IMR-90 (cell line): ENCODE data around the gene HYAL3. TPM values are rescaled to one million over a fixed set of nuclear protein-coding genes. Genes with fewer than 3 reads are reported as not detected.

ENCODE experiments used
- ATAC-seq: fragments of 200-7000 bp; cut with Tn5 transposase; 2 replicates; pipeline ENCODE4 v1.9.1; 2020; ENCODE audit warnings: low read depth, mild to moderate bottlenecking, moderate library complexity
- BruUV-seq: library from RNA; stranded (reverse); fragments of 400-500 nt; replicated peaks from 2 replicates; lab custom pipeline; 2021; lab: Mats Ljungman, UMichigan
- CTCF ChIA-PET: fragments of 300-600 bp; formaldehyde crosslinking; extraction: SDS; loops from one replicate; lab custom pipeline; 2021; ENCODE audit warnings: antibody characterized with exemption; lab: Yijun Ruan, JAX
- POLR2A ChIA-PET: fragments of 300-600 bp; sonication (Branson Sonifier 250); formaldehyde crosslinking; loops from one replicate; lab custom pipeline; 2022; ENCODE audit warnings: antibody characterized with exemption; ENCODE audit not compliant: unreplicated experiment; lab: Charles Lee
- DNase-seq: peaks from one replicate; pipeline ENCODE4 v3.0.0; 2013
- H2AFZ ChIP-seq: replicated peaks from 2 replicates; pipeline ENCODE3; 2013; ENCODE audit warnings: low read length, mild to moderate bottlenecking; ENCODE audit not compliant: poor library complexity
- H2AK5ac ChIP-seq: 2 replicates; pipeline ENCODE4 v1.6.1; 2013; ENCODE audit warnings: low read depth, low read length, inconsistent platforms
- H2AK9ac ChIP-seq: replicated peaks from 2 replicates; pipeline ENCODE3; 2013; ENCODE audit warnings: mild to moderate bottlenecking, low read depth, low read length, moderate library complexity; ENCODE audit not compliant: poor library complexity
- H2BK120ac ChIP-seq: 2 replicates; pipeline ENCODE4 v1.6.1; 2013; ENCODE audit warnings: low read depth, low read length, inconsistent platforms
- H2BK15ac ChIP-seq: 3 replicates; pipeline ENCODE4 v1.6.1; 2013; ENCODE audit warnings: low read depth, low read length, inconsistent platforms
- H2BK20ac ChIP-seq: 2 replicates; pipeline ENCODE4 v1.6.1; 2013; ENCODE audit warnings: low read depth, mild to moderate bottlenecking, inconsistent platforms, low read length, moderate library complexity
- H2BK5ac ChIP-seq: 2 replicates; pipeline ENCODE4 v1.6.1; 2013; ENCODE audit warnings: mild to moderate bottlenecking, low read depth, low read length, inconsistent platforms; ENCODE audit not compliant: poor library complexity, severe bottlenecking
- H3K14ac ChIP-seq: replicated peaks from 2 replicates; pipeline ENCODE4 v1.6.1; 2013; ENCODE audit warnings: low read depth, low read length, inconsistent platforms
- H3K18ac ChIP-seq: 2 replicates; pipeline ENCODE4 v1.6.1; 2013; ENCODE audit warnings: low read depth, low read length, control low read depth
- H3K23ac ChIP-seq: 2 replicates; pipeline ENCODE4 v1.6.1; 2013; ENCODE audit warnings: low read depth, low read length, inconsistent platforms
- H3K27ac ChIP-seq: 2 replicates; pipeline ENCODE4 v1.5.1; 2013; ENCODE audit warnings: mild to moderate bottlenecking, control low read depth, low read length; ENCODE audit not compliant: insufficient read depth
- H3K27me3 ChIP-seq: 2 replicates; pipeline ENCODE4 v1.6.1; 2013; ENCODE audit warnings: low read length; ENCODE audit not compliant: control insufficient read depth, insufficient read depth
- H3K36me3 ChIP-seq: 2 replicates; pipeline ENCODE4 v1.6.1; 2013; ENCODE audit warnings: low read length, mixed read lengths; ENCODE audit not compliant: control insufficient read depth, insufficient read depth
- H3K4ac ChIP-seq: 2 replicates; pipeline ENCODE4 v1.6.1; 2013; ENCODE audit warnings: low read depth, low read length, inconsistent platforms
- H3K4me1 ChIP-seq: 2 replicates; pipeline ENCODE4 v1.6.1; 2013; ENCODE audit warnings: low read length, mixed read lengths; ENCODE audit not compliant: control insufficient read depth, insufficient read depth
- H3K4me2 ChIP-seq: 2 replicates; pipeline ENCODE4 v1.6.1; 2013; ENCODE audit warnings: low read depth, mild to moderate bottlenecking, control low read depth, low read length, moderate library complexity
- H3K4me3 ChIP-seq: 2 replicates; pipeline ENCODE4 v1.5.1; 2013; ENCODE audit warnings: low read depth, mild to moderate bottlenecking, control low read depth, low read length, moderate library complexity; ENCODE audit not compliant: insufficient read depth
- H3K56ac ChIP-seq: 2 replicates; pipeline ENCODE4 v1.6.1; 2013; ENCODE audit warnings: low read length, inconsistent platforms; ENCODE audit not compliant: insufficient read depth; ENCODE audit errors: extremely low read depth
- H3K79me1 ChIP-seq, 2 experiments: 2 replicates each; pipeline ENCODE4 v1.6.1; 2013; ENCODE audit warnings: low read length in 2 of 2, inconsistent platforms in 1 of 2, low read depth in 1 of 2
- H3K9ac ChIP-seq: 2 replicates; pipeline ENCODE4 v1.6.1; 2013; ENCODE audit warnings: low read depth, low read length, control low read depth
- H3K9me1 ChIP-seq: 2 replicates; pipeline ENCODE4 v1.6.1; 2013; ENCODE audit warnings: low read length, inconsistent platforms; ENCODE audit not compliant: insufficient read depth
- H3K9me3 ChIP-seq: 2 replicates; pipeline ENCODE4 v1.6.1; 2013; ENCODE audit warnings: low read length; ENCODE audit not compliant: control insufficient read depth, insufficient read depth
- H4K20me1 ChIP-seq: 2 replicates; pipeline ENCODE4 v1.6.1; 2013; ENCODE audit warnings: low read length, inconsistent platforms; ENCODE audit not compliant: insufficient read depth
- H4K5ac ChIP-seq: 2 replicates; pipeline ENCODE4 v1.6.1; 2013; ENCODE audit warnings: mild to moderate bottlenecking, low read depth, low read length, control low read depth
- H4K8ac ChIP-seq, 2 experiments: 2 replicates each; pipeline ENCODE4 v1.6.1; 2013; ENCODE audit warnings: low read depth in 2 of 2, low read length in 2 of 2, control low read depth in 1 of 2, inconsistent platforms in 1 of 2
- H4K91ac ChIP-seq: 2 replicates; pipeline ENCODE4 v1.6.1; 2013; ENCODE audit warnings: low read depth, low read length, inconsistent platforms; ENCODE audit not compliant: insufficient read depth
- CEBPB ChIP-seq: IDR thresholded peaks from 2 replicates; pipeline ENCODE4 v1.6.1; 2012; ENCODE audit warnings: low read depth, low read length, improper control_type of control experiment
- MAZ ChIP-seq: IDR thresholded peaks from 2 replicates; pipeline ENCODE4 v1.6.1; 2012; ENCODE audit warnings: low read depth, mild to moderate bottlenecking, low read length, improper control_type of control experiment, moderate library complexity, borderline replicate concordance
- WGBS, 2 experiments: methylation state at CpG; one replicate each; pipeline versions ENCODE4 v1.1.5 to v1.1.7; 2013; ENCODE audit warnings: missing lambda C conversion rate in 2 of 2; ENCODE audit not compliant: insufficient read length in 1 of 2; ENCODE audit errors: extremely low coverage in 2 of 2; 5-methylcytosine and 5-hydroxymethylcytosine counted together
- dilution Hi-C: fragments of 300-500 bp; cut with HindIII; formaldehyde crosslinking; loops from one replicate; pipeline ENCODE4 v1.14.3; 2018; ENCODE audit warnings: low sequenced_read_pairs; ENCODE audit not compliant: unreplicated experiment
- in situ Hi-C: fragments of 300-500 bp; cut with MboI; formaldehyde crosslinking; loops from 3 replicates; pipeline ENCODE4 v1.14.3; 2019; ENCODE audit warnings: low sequenced_read_pairs, inconsistent platforms, mixed read lengths
- intact Hi-C: fragments of 100-400 bp; cut with micrococcal nuclease; formaldehyde crosslinking; loops from 2 replicates; pipeline ENCODE4 v1.10.0; 2022
- polyA plus RNA-seq, 3 experiments: library from polyadenylated mRNA; depleted of rRNA; stranded (reverse); fragments of >200 nt; gene quantifications; 2 replicates each; pipeline ENCODE4 v1.2.3, GENCODE V29; 2012; ENCODE audit warnings: low replicate concordance in 1 of 3
- total RNA-seq: library from RNA; depleted of rRNA; stranded (reverse); fragments of >200 nt; gene quantifications from 2 replicates; pipeline ENCODE4 v1.2.3, GENCODE V29; 2012; rRNA removed
- TF ChIP-seq, protein P1 (sequence below): fragments of 150-350 bp; IDR thresholded peaks from 2 replicates; pipeline ENCODE4 v1.6.1; 2017; ENCODE audit warnings: mild to moderate bottlenecking, antibody characterized with exemption, low read length, low read depth

Gene HYAL3
- total and polyA plus RNA-seq, 2 of the 4 experiments (the other 2 are of a cell fraction): 2.7 to 5.7 TPM

DNA sequence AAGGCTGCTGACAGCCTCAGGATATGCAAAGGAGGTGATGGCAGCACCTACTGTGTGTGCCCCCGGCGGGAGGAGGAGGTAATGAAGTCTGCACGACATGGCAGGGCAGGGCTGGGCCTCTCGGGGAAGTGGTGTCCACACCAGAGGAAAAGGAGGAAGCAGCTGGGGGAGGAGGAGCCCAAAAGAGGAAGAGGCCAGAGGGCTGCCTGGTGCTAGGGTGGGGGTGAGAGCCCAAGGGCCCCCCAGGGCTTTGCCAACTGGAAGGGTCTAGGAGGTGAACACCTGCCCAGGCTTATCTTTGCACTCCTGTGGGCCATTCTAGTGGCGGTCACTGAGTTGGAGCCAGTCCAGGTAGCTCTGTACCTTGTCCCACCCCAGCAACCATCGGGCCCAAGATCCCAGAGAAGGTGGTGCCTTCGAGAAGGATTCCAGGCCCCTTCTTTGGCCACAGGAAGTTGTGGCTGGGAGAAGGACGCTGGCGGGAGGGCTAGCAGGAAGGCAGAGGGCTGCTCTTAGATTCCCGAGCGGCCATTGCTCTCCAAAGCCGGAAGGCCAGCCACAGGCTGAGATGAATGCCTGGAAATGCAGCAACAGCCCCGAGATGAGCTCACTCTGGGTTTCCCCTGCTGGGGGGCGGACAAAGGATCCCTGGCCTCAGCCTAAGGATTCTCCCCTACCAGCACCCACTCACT lies 56.2 kb downstream of the HYAL3 start:
- Histone ChIP-seq H3K9me3 (no peaks in the 10 kb centered on the region), H2AFZ (no peak overlapping the region), H3K23ac (0 out of 2 replicates have a peak overlapping the region, but pooled peaks have one; percentile 8), H4K8ac (peak overlapping the region in 1 of 2 experiments; percentile 20; a peak in 1 of 4 replicates), H3K27me3 (no peaks in the 10 kb centered on the region), H4K91ac (no peak overlapping the region), H2AK9ac (peak overlapping the region; percentile 60), H3K4me3 (no peak overlapping the region), H2AK5ac (no peak overlapping the region), H4K20me1 (peaks cover 85% of the 10 kb centered on the region), H3K4me2 (no peak overlapping the region; the same call in 1 of the 2 replicates), H4K5ac (no peak overlapping the region), H2BK20ac (no peak overlapping the region), H3K27ac (peak overlapping the region; percentile 1; the same call in 1 of the 2 replicates), H3K4ac (no peak overlapping the region), H3K4me1 (peaks cover 56% of the 10 kb centered on the region), H2BK120ac (no peak overlapping the region), H3K18ac (no peak overlapping the region), H3K36me3 (peaks cover 25% of the 10 kb centered on the region), H3K56ac (no peak overlapping the region), H2BK15ac (no peak overlapping the region), H3K79me1 (peaks cover 4 to 84% of the 10 kb centered on the region in 2 experiments; a peak in 3 of 4 replicates), H2BK5ac (peak overlapping the region; percentile 12), H3K9me1 (peaks cover 10% of the 10 kb centered on the region), H3K14ac (no peak overlapping the region), H3K9ac (no peak overlapping the region)
- DNase-seq: peak; percentile 72
- intact Hi-C loops (no loop called here), in situ Hi-C loops (no loop called here), dilution Hi-C loops (no loop called here)
- ChIA-PET POLR2A (interaction anchor here (0.6 kb wide), 1 partner anchor 48 kb away, joined by 3 read pairs; no protein-coding TSS in a partner anchor), CTCF (no interaction called here)
- peak; percentile 65; the same call in 1 of the 2 replicates for TF ChIP-seq CEBPB
- TF ChIP-seq, protein P1, sequence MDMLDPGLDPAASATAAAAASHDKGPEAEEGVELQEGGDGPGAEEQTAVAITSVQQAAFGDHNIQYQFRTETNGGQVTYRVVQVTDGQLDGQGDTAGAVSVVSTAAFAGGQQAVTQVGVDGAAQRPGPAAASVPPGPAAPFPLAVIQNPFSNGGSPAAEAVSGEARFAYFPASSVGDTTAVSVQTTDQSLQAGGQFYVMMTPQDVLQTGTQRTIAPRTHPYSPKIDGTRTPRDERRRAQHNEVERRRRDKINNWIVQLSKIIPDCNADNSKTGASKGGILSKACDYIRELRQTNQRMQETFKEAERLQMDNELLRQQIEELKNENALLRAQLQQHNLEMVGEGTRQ: no peak
- TF ChIP-seq MAZ: no peak
- no TSS peak for BruUV-seq
- 80% methylated on average over 1 of the region's 14 CpGs; no CpG with 5 or more reads in 1 of the 2 experiments for WGBS, 2 experiments
- no peak for ATAC-seq

Other genes starting within 250 kb of the HYAL3 start
- gene RBM5, start 210.5 kb downstream of the HYAL3 start, total RNA-seq: 121 and 122 TPM in 2 replicates
- gene RBM5, start 210.5 kb downstream of the HYAL3 start, polyA plus RNA-seq (2012; rRNA removed): 143 and 155 TPM in 2 replicates
- 7.3 and 9.2 TPM in 2 replicates for gene SEMA3F, start 144.1 kb downstream of the HYAL3 start, total RNA-seq
- 23.3 and 26.7 TPM in 2 replicates for gene SEMA3F, start 144.1 kb downstream of the HYAL3 start, polyA plus RNA-seq (2012; rRNA removed)
- gene GNAT1, start 107.8 kb downstream of the HYAL3 start, total RNA-seq: not detected in 2 replicates
- gene GNAT1, start 107.8 kb downstream of the HYAL3 start, polyA plus RNA-seq (2012; rRNA removed): 0.04 TPM in 1 of 2 replicates, not detected in the other
- gene SLC38A3, start 94.1 kb downstream of the HYAL3 start, total RNA-seq: 0.36 TPM in 1 of 2 replicates, not detected in the other
- gene SLC38A3, start 94.1 kb downstream of the HYAL3 start, polyA plus RNA-seq (2012; rRNA removed): 0.12 and 0.36 TPM in 2 replicates
- gene GNAI2, start 63.2 kb downstream of the HYAL3 start, total RNA-seq: 816 and 867 TPM in 2 replicates
- gene GNAI2, start 63.2 kb downstream of the HYAL3 start, polyA plus RNA-seq (2012; rRNA removed): 1,079 and 1,150 TPM in 2 replicates
- gene SEMA3B, start 30.3 kb downstream of the HYAL3 start, total RNA-seq: 3.9 and 4.3 TPM in 2 replicates
- gene SEMA3B, start 30.3 kb downstream of the HYAL3 start, polyA plus RNA-seq (2012; rRNA removed): 29.3 and 34.3 TPM in 2 replicates
- gene LSMEM2, start 20.3 kb downstream of the HYAL3 start, total RNA-seq: under 0.01 TPM in 2 replicates
- not detected in 2 replicates for gene LSMEM2, start 20.3 kb downstream of the HYAL3 start, polyA plus RNA-seq (2012; rRNA removed)
- gene IFRD2, start 7.0 kb downstream of the HYAL3 start, total RNA-seq: 48.6 and 52.7 TPM in 2 replicates
- 79.1 and 85.2 TPM in 2 replicates for gene IFRD2, start 7.0 kb downstream of the HYAL3 start, polyA plus RNA-seq (2012; rRNA removed)
- gene NAA80, start within 50 bp of the HYAL3 start, total RNA-seq: 3.1 and 5.0 TPM in 2 replicates
- gene NAA80, start within 50 bp of the HYAL3 start, polyA plus RNA-seq (2012; rRNA removed): 14.2 and 14.4 TPM in 2 replicates
- under 0.01 and 0.36 TPM in 2 replicates for gene HYAL1, start 4.2 kb upstream of the HYAL3 start, total RNA-seq
- 0.29 and 0.32 TPM in 2 replicates for gene HYAL1, start 4.2 kb upstream of the HYAL3 start, polyA plus RNA-seq (2012; rRNA removed)
- gene HYAL2, start 23.3 kb upstream of the HYAL3 start, total RNA-seq: 53.6 and 56.8 TPM in 2 replicates
- gene HYAL2, start 23.3 kb upstream of the HYAL3 start, polyA plus RNA-seq (2012; rRNA removed): 104 and 114 TPM in 2 replicates
- 13.4 and 14.2 TPM in 2 replicates for gene TUSC2, start 28.8 kb upstream of the HYAL3 start, total RNA-seq
- gene TUSC2, start 28.8 kb upstream of the HYAL3 start, polyA plus RNA-seq (2012; rRNA removed): 24.0 and 24.8 TPM in 2 replicates
- gene RASSF1, start 41.4 kb upstream of the HYAL3 start, total RNA-seq: 17.4 and 18.3 TPM in 2 replicates
- gene RASSF1, start 41.4 kb upstream of the HYAL3 start, polyA plus RNA-seq (2012; rRNA removed): 53.4 and 55.6 TPM in 2 replicates
- gene ZMYND10, start 46.3 kb upstream of the HYAL3 start, total RNA-seq: 0.83 and 1.1 TPM in 2 replicates
- 1.1 and 1.4 TPM in 2 replicates for gene ZMYND10, start 46.3 kb upstream of the HYAL3 start, polyA plus RNA-seq (2012; rRNA removed)
- gene NPRL2, start 51.4 kb upstream of the HYAL3 start, total RNA-seq: 27.5 and 38.7 TPM in 2 replicates
- 38.3 and 38.5 TPM in 2 replicates for gene NPRL2, start 51.4 kb upstream of the HYAL3 start, polyA plus RNA-seq (2012; rRNA removed)
- 26.1 and 29.2 TPM in 2 replicates for gene CYB561D2, start 51.5 kb upstream of the HYAL3 start, total RNA-seq
- 31.7 and 41.5 TPM in 2 replicates for gene CYB561D2, start 51.5 kb upstream of the HYAL3 start, polyA plus RNA-seq (2012; rRNA removed)
- gene TMEM115, start 60.1 kb upstream of the HYAL3 start, total RNA-seq: 35.3 and 35.6 TPM in 2 replicates
- 47.3 and 54.3 TPM in 2 replicates for gene TMEM115, start 60.1 kb upstream of the HYAL3 start, polyA plus RNA-seq (2012; rRNA removed)
- gene CACNA2D2, start 204.2 kb upstream of the HYAL3 start, total RNA-seq: not detected in 2 replicates
- 0.11 and 0.15 TPM in 2 replicates for gene CACNA2D2, start 204.2 kb upstream of the HYAL3 start, polyA plus RNA-seq (2012; rRNA removed)